ENCODE measurements around the gene CRCP. TPM values are rescaled to one million over a fixed set of nuclear protein-coding genes. Genes with fewer than 3 reads are reported as not detected.

CRCP gene
- total and polyA plus RNA-seq, 10 of the 15 experiments (the other 5 are each of a cell fraction or from before 2014, with no cell fraction given): 12.4 to 33.8 (median 29.1) TPM

- ChIA-PET RAD21 (ENCODE audit: unreplicated experiment) (no interaction called here), POLR2A (no interaction called here), CTCF (interaction anchor here (0.5 kb wide), 1 partner anchor 110 kb away, joined by 4 read pairs; no protein-coding TSS in a partner anchor), SMC1A (ENCODE audit: uncharacterized antibody, unreplicated experiment) (no interaction called here)
- in situ Hi-C loops (cut with MboI): no loop called here
- H2AFZ ChIP-seq (ENCODE audit: control insufficient read depth, low read depth, low read length): no peak overlapping the region
- WGBS (ENCODE audit: insufficient coverage, insufficient replicate concordance, low lambda C conversion rate, missing lambda C conversion rate): 95% methylated on average over 15 of the region's 19 CpGs
- H3K27ac ChIP-seq (ENCODE audit: control insufficient read depth, insufficient read depth): no peak overlapping the region
- no peaks in the 10 kb centered on the region for H3K27me3 ChIP-seq (replicated peaks in 1 of 2; ENCODE audit: control insufficient read depth in 2 of 2, insufficient read depth in 2 of 2, low read length in 1 of 2)
- H3K4me1 ChIP-seq (ENCODE audit: control insufficient read depth, insufficient read depth, low read length): no peaks in the 10 kb centered on the region
- no peaks in the 10 kb centered on the region for H3K79me2 ChIP-seq (ENCODE audit: control insufficient read depth, insufficient read depth, low read length)
- DNase-seq (ENCODE audit: low read depth, low spot score) (no peak), FAIRE-seq (no peak), ATAC-seq (no peak)
- BruUV-seq (replicated peaks): no TSS peak
- no peak for TF ChIP-seq SKIL (IDR thresholded peaks at IDR 0.05; ENCODE audit: low read depth, poor library complexity, severe bottlenecking)
- no peak for TF ChIP-seq CEBPB (IDR thresholded peaks at IDR 0.05; ENCODE audit: borderline replicate concordance in 1 of 2, low read depth in 2 of 2, low read length in 2 of 2)
- no peak for TF ChIP-seq KAT2A (conservative IDR thresholded peaks at IDR 0.05; ENCODE audit: control insufficient read depth, low read depth, low read length)
- TF ChIP-seq HCFC1 (IDR thresholded peaks at IDR 0.05; ENCODE audit: low read length): no peak
- no peak for TF ChIP-seq ZNF217 (IDR thresholded peaks at IDR 0.05)
- no peak for TF ChIP-seq HDAC6 (IDR thresholded peaks at IDR 0.05; ENCODE audit: unreplicated experiment)
- TF ChIP-seq PBX3 (IDR thresholded peaks at IDR 0.05; ENCODE audit: insufficient replicate concordance, low read depth, low read length): no peak
- TF ChIP-seq RBBP5 (conservative IDR thresholded peaks at IDR 0.05): no peak
- no peak for TF ChIP-seq NFIC (IDR thresholded peaks at IDR 0.05; ENCODE audit: low read depth, low read length)
- TF ChIP-seq ZBTB11 (CRISPR knock-in tag; IDR thresholded peaks at IDR 0.05): no peak
- no peak for TF ChIP-seq RELB (IDR thresholded peaks at IDR 0.05; ENCODE audit: low read depth)
- TF ChIP-seq SREBF1 (IDR thresholded peaks at IDR 0.05; ENCODE audit: low read length): no peak
- TF ChIP-seq SMAD5 (IDR thresholded peaks at IDR 0.05; ENCODE audit: low read depth): no peak
- TF ChIP-seq TCF12 (IDR thresholded peaks at IDR 0.05; ENCODE audit: low read depth, low read length): no peak
- no peak overlapping the region for H3K4me3 ChIP-seq
- intact Hi-C loops (cut with micrococcal nuclease; ENCODE audit: unreplicated experiment): no loop called here
- no peaks in the 10 kb centered on the region for H4K20me1 ChIP-seq (ENCODE audit: control insufficient read depth, insufficient read depth)
- H3K36me3 ChIP-seq (ENCODE audit: control insufficient read depth in 2 of 2, insufficient read depth in 2 of 2, low read length in 1 of 2): no peaks in the 10 kb centered on the region; a peak in 1 of 4 replicates
- no peaks in the 10 kb centered on the region for H3K9me3 ChIP-seq (replicated peaks; ENCODE audit: control insufficient read depth, insufficient read depth, low read length)
- no peak overlapping the region for H3K4me2 ChIP-seq (ENCODE audit: control insufficient read depth, insufficient read depth)
- no peak overlapping the region for H3K9ac ChIP-seq (ENCODE audit: control insufficient read depth, insufficient read depth, low read length)
These were observed 22.0 kb upstream of the CRCP start for GRCh38 chr7:66092654-66093053.
